GM15510 (cell line): ENCODE data around the gene RTN4R.
A peak's percentile ranks its signal among the peaks of the same experiment; 100 is the strongest.

Source experiments
- POLR2A ChIP-seq: IDR thresholded peaks from 3 replicates; pipeline ENCODE4 v1.6.1; 2011; ENCODE audit warnings: borderline replicate concordance; ENCODE audit not compliant: insufficient read length; ENCODE audit errors: extremely low read depth

RTN4R gene

DNA sequence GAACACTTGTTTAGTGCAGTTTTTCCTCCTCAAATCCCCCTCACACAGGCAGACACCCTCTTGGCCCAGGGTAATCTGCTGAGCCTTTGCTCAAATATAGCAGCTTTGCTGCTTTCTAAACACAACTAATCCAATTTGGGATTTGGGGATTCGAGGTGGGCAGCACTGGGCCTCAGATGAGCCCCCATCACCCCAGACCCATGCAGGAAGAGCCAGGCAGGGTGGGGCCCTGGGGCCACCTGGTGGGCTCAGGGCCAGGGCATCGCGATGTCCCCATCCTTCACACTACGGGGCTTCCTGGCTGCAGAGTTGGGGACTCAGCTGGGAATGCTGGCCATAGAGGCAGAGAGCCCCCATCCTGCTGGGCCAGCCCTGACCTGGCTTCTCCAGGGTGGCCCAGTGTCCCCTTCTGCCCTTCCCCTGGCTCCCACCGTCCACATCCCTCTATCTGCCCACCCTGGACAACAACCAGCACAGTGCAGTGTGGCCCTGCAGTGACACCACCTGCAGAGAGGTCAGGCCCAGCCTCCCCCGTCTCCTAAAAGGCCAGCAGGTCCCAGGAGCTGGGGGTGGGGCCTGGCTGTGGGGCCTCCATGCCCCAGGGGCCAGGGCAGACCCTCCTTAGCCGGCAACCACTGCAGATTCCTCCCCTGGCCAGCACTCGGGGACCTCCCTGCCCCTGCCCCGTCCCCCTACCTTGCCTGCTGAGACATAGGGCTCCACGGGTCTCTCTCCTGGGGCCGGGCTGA lies 60.7 kb downstream of the RTN4R start:
- no peak for TF ChIP-seq POLR2A

DNA sequence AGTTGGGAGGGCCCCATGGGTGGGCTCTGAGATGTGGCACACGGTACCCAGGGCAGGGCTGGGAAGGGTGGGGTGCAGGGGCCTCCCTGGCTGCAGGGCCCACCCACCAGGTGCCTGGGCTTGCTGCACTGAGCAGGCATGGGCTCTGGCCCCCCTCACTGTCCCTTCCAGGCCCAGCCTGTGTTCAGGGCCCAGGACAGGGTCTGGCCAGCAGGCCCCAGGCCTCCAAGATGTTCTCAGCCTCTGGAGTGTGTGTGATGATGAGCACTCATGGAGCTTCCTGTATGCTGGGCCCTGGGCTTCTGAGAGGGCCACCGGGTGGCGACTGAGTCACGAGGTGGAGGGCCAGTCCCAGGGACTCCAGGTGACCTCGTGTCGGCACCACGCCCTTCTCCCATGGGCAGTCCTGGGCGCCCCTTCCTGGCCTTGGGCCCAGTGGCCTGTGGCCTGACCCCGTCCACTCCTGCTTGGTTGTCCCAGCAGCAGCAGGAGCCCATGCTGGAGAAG lies 61.4 kb downstream of the RTN4R start:
- TF ChIP-seq POLR2A: no peak

DNA sequence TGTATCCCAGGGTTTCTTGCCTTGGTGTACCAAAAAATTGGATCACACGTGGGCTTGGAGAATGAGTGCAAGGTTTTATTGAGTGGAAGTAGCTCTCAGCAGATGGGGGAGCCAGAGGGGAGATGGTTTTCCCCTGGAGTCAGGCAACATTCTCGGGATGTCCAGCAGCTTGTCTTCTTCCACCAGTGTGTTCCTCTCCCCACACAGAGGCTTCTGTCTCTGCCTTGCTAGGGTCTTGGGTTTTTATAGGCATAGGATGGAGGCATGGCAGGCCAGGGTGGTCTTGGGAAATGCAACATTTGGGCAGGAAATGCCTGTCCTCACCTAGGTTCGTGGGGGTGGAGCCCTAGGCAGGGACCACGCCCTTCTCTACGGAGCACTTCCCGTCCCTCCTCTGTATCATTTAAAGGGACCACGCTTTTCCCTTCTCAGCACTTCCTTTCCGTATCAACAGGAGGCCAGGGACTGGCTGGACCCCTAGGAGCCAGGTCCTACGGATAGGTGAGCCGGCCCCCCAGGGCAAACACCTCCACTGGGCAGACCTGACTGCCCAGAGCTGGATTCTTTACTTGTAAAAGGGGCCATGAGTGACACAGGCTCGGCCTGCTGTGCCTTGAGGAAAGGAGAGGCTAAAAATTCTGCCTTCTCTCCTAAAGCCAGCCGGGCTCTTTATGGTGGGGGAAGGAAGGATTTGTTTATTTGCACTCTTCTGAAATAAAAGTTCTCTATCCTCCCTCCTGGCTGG lies 62.0 kb downstream of the RTN4R start:
- TF ChIP-seq POLR2A: peak; percentile 28

DNA sequence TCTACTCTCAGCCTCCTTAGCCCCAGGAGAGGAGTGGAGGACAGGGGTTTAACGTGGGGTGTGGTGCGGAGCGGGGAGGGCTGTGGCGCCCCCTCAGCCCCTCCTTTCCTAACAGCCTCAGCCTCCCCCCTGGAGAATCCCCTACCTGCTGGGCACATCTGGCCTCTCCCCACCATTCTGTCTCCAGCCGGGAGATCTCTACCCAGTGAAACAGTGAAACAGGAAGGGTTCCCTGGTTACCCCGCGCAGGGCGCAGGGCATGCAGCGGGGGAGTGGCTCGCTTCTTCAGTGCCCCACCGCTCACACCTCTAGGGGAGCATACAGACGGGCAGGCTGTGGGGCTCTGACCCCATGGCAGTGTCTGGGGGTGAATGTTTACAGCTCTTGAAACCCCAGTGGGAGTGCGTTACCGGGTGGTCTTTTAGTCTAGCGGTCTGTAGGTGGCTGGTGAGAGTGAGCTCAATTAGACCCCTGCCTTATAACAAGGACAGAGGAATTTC lies 62.6 kb downstream of the RTN4R start:
- no peak for TF ChIP-seq POLR2A

DNA sequence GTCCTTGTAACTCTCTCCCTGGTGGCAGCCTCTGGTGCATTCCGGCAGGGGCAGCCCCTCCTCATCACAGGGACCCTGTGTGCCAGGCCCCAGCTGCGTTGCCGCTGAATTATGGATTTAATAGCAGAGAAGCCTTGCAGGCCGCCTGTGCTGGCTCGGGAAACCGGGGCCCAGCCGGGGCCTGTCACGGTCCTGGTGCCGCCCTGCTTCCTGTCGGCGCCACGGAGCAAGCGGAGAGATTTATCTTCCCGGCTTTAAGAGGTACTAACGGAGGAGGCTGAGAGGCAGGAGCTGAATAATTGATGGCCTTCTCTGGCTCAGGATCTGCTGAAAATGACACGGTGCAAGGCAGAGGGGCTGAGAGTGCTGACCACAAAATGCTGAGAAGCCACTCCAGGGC lies 63.3 kb downstream of the RTN4R start:
- TF ChIP-seq POLR2A: no peak

DNA sequence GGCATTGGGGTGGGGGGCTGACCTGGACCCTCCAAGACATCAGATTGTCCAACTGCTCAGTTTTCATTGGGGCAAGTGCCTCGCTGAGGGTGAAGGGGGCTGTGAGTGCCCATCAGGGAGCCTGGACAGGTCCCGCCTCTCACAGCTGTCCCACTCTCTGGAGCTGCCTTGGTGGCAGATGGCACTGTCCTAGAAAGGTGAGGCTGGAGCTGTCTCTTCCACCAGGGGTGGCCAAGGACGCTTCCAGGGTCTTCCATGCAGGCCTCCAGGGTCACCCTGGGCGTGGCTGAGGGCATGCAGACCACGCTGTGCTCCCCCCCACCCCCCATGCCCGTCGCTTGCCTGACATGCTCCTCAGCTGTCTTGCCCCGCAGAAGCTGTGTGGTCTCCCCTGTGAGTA lies 63.8 kb downstream of the RTN4R start:
- no peak for TF ChIP-seq POLR2A

DNA sequence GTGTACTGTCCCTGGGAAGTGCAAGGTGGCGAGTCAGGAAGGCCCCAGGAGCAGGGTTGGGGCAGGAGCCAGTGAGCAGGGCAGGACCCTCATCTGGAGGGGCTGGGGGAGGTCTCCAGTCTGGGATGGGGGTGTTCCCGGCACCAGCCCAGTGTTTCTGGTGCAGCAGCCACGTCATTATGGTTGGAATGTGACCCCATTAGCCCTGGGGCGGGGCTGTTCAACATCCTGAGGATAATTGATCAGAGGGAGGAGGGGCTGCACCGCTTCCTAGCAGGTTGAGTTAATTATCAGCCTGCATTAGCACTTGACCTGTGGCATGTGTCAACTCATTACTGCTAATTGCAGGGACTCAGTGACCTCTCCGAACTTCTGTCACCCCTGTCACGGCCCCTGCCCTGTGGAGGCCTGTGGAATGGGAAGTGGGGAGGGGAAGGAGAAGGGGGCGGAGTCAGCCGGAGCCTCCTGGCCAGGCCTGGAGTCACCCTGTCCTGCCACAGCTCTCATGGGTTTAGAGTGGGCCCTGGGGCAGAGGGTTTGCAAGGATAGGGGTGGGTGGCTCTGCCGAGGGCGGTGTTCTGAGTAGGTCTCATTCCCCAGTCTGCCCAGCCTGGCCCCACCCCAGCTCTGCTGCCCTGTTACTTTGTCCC lies 64.4 kb downstream of the RTN4R start:
- TF ChIP-seq POLR2A: no peak

DNA sequence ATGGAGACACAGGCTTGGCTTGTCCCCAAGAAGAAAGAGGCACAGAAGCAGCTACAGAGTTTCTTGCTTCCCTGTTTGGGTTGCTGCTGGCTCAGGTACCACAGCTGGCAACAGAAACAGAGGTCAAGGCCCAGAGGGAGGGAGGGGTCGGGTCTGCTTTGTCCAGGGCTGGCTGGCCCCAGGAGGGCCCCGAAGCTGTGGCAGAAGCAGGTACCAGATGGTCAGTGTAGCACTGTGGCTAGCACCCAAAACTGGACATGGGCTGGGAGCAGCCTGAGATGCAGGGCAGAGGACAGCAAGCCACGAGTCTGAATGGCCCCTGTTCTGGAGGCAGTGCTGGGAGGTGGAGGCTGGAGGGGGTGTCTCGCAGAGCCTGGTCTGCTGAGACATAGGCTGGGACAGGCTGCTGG lies 65.0 kb downstream of the RTN4R start:
- no peak for TF ChIP-seq POLR2A

DNA sequence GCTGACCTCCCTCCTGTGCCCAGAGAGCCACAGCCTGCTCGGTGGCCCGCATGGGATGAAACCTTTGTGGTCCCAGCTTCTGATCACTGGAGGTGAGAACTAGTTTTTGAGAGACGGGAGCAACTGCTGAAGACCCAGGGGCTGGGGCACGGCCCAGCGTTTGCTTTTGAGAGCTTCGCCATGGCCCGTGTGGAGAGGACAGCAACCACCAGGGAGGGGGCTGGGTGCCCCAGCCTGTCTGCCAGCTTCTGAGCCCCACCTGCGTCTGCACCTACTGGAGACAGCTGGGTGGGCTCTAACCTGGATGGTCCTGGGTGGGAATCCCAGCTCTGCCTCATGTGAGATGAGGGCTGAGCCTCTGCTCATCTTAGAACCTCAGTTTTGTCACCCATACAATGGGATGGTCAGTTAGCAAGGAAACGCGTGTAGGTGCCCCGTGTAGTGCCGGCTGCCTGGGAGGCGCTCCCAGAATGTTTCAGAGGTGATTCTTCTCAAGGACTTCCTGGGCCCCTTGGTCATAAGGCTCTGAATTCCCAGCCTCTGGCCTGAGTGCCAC lies 66.2 kb downstream of the RTN4R start:
- TF ChIP-seq POLR2A: no peak

DNA sequence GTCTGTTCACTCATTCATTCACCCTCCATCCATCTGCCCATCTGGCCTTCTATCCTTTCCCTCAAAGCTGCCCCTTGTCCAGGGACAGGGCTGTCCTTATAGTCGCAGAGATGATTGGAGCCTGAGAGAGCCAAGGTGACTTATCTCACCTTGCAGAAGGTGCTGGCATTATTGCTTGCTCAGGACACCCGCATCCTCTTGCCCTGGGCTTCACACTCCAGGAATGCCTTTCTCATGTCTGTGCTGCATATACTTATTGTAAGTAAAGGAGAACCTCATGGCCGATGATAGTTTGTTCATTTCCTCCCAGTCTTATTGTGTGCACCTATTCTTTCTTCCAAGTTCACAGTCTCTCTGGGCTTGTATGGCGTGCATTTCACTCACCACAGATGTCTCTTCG lies 68.2 kb downstream of the RTN4R start:
- TF ChIP-seq POLR2A: no peak

DNA sequence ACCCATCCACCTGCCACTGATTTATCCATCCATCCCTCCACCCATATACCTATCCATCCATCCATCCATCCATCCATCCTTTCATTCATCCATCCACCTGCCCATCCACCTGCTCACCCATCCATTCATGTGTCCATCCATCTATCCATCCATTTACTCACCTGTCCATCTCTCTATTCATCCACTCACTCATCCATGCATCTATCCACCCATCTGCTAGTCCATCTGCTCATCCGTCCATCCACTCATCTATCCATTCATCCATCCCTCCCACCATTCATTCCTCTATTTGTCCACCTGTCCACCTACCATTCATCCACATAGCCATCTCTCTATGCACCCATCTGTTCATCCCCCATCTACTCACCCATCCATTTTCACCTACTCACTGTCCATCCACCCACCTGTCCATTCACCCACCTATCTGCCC lies 68.7 kb downstream of the RTN4R start:
- TF ChIP-seq POLR2A: no peak

DNA sequence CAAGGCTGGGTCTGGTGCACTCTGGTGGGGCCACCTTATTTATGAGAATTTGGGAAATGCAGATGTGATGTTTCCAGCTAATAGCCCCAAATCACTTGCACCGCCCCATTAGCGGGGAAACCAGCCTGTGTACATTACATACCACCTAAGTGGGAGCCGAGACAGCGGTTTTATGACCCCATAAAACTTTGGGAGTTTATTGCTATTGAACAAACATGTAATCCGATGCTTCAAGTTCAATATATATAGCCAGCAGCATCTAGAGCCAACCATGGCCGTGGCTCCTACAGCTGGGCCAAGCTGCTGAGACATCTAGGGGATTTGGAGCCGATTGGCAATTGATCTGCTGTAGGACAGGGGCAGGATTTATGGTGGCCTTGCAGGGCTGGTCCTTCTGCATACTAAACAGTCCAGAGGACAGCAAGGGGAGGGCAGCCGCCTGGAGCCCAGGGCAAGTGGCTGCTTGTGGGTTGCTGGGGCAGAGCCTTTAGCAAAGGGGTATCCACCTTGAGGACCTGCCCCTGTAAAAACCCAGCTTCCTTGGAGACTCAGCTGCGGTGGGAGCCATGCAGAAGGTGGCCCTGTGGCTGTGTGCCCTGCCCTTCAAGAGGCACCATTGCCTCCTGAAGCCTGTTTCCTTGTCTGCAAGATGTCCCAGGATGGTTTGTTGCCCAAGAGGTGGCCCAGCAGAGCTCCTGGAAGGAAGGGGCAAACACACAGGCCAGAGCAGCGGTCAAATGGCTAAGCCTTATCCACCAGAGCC lies 69.4 kb downstream of the RTN4R start:
- no peak for TF ChIP-seq POLR2A

DNA sequence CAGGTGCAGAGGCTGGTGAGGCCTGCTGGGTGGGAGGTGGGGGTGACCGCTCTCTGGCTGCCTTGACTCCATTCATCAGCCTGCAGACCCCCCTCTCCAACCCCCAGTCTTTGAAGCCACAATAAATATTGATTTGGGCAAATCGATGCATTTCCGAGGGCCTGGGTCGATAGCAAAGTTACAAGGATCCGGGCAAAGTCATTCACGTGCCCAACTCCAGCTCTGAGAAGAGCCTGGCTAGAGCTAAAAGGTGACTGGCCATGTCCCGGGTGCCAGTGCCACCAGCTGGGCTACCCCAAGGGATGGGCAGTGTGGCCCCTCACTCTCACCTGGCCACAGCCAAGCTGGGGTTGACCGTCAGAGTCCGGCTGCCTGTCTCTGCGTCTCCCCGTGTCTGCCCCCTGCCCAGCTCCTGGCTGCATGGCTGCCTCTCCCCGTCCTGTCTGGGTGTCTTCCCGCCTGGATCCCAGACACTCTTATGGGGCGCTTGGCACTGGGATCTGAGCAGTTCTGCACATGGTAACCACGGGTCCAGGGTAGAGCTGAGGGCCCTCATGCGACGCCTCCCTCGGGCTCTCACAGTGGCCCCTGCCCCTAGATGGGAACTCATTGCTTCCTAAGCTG lies 70.6 kb downstream of the RTN4R start:
- TF ChIP-seq POLR2A: no peak

DNA sequence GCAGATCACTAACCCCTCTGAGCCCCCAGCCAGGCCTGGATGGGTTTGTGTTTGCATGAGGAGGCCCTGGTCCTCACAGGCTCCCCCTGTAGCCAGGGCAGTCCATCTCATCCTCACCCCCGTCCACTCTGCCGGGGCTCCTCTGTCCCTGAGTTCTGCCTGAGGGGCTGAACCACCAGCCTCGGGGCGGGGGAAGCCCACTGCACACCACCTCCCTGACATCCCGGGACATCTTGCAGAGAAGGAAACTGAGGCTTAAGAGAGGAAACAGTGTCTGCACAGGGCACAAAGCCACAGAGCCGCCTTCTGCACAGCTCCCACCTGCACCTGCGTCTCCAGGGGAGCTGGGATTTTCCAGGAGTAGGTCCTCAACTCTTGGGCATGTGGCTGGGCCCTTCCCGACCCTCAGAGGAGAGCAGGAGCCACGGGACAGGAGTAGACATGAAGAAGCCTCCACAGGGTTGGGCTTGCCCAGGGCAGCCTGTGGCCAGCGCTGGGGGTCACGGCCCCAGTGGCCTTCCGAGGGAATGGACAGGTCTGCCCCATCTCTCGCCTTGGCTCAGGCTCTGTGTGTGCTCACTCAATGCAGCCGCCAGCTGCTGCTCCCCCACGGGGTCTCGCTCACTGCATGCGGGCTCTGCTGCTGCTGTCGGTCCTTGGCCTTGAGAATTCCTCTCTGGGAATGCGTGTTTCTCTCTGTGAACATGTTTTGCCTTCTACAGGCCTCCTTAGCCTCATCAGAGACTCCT lies 71.8 kb downstream of the RTN4R start:
- no peak for TF ChIP-seq POLR2A
